DND-41 (cell line): ENCODE results near the gene DPY19L1.
"Not testable (repeated sequence)": the region's sequence is repeated elsewhere in the genome, so short reads cannot be mapped to it uniquely, and the experiment has no call there.

ENCODE experiments used
- ATAC-seq: fragments of 200-7000 bp; cut with Tn5 transposase; 3 replicates; pipeline ENCODE4 v1.9.1; 2021; ENCODE audit warnings: low read depth; ENCODE audit not compliant: insufficient read depth
- DNase-seq: peaks from one replicate; pipeline ENCODE4 v3.0.0-alpha.2; 2020
- H2AFZ ChIP-seq: 2 replicates; pipeline ENCODE4 v1.6.0; 2012; ENCODE audit warnings: low read depth, low read length
- H3K27ac ChIP-seq: 2 replicates; pipeline ENCODE4 v1.5.1; 2012; ENCODE audit warnings: low read length, inconsistent platforms
- H3K27me3 ChIP-seq: fragments of 200-600 bp; sonication (generic); 2 replicates; pipeline ENCODE4 v1.6.0; 2012; ENCODE audit warnings: low read length, mild to moderate bottlenecking, inconsistent platforms; ENCODE audit not compliant: insufficient read depth, poor library complexity
- H3K36me3 ChIP-seq: 2 replicates; pipeline ENCODE4 v1.5.1; 2012; ENCODE audit warnings: low read length, inconsistent platforms; ENCODE audit not compliant: insufficient read depth
- H3K4me1 ChIP-seq: 2 replicates; pipeline ENCODE4 v1.5.1; 2012; ENCODE audit warnings: mild to moderate bottlenecking, low read length; ENCODE audit not compliant: insufficient read depth
- H3K4me2 ChIP-seq: 2 replicates; pipeline ENCODE4 v1.6.0; 2012; ENCODE audit warnings: mild to moderate bottlenecking, moderate library complexity, low read length, inconsistent platforms; ENCODE audit not compliant: insufficient read depth
- H3K4me3 ChIP-seq, 2 experiments: fragments of 200-600 bp in 1 of 2; shearing (Covaris generic) in 1 of 2; 2 replicates each; pipeline ENCODE4 v1.5.1; 2012 to 2016; ENCODE audit warnings: inconsistent platforms in 2 of 2, low read length in 2 of 2, mild to moderate bottlenecking in 2 of 2, low read depth in 1 of 2, moderate library complexity in 1 of 2
- H3K79me2 ChIP-seq: 2 replicates; pipeline ENCODE4 v1.6.0; 2012; ENCODE audit warnings: low read length, inconsistent platforms; ENCODE audit not compliant: insufficient read depth
- H3K9ac ChIP-seq: 2 replicates; pipeline ENCODE4 v1.6.0; 2012; ENCODE audit warnings: low read depth, mild to moderate bottlenecking, inconsistent platforms, low read length, moderate library complexity
- H3K9me3 ChIP-seq: 2 replicates; pipeline ENCODE4 v1.5.1; 2012; ENCODE audit warnings: low read length, moderate library complexity, mild to moderate bottlenecking, inconsistent platforms; ENCODE audit not compliant: insufficient read depth, severe bottlenecking
- H4K20me1 ChIP-seq: 2 replicates; pipeline ENCODE4 v1.6.0; 2012; ENCODE audit warnings: low read length; ENCODE audit not compliant: insufficient read depth
- EZH2 ChIP-seq: IDR thresholded peaks from 3 replicates; pipeline ENCODE4 v1.6.1; 2012; ENCODE audit warnings: borderline replicate concordance, low read depth, mild to moderate bottlenecking, moderate library complexity, low read length, inconsistent platforms; ENCODE audit not compliant: severe bottlenecking
- TF ChIP-seq, protein P1 (sequence below): IDR thresholded peaks from 2 replicates; pipeline ENCODE4 v1.5.1; 2012; ENCODE audit warnings: borderline replicate concordance, low read length, moderate library complexity, mild to moderate bottlenecking; ENCODE audit not compliant: poor library complexity, severe bottlenecking; ENCODE audit errors: extremely low read depth

Gene DPY19L1

DNA sequence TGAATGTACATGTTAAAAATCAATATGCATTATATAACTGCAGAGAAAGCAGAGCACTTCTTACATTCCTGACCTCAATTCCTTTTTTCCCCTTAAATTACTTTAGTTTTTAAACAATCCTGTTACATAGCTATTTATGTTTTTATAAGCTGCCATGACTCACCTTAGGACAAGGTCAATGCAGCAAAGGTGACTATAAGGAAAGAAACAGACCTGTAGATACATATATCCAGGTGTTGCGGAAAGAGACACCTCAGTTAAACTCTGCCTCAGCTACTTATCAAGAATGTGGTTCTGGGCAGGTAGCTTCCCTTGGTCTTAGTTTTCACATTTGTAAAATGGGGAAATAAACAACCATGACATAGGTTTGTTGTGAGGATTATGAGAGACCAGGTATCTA, 105.5 kb downstream of the DPY19L1 start:
- no peak overlapping the region for H3K9ac ChIP-seq
- H2AFZ ChIP-seq = no peak overlapping the region
- TF ChIP-seq, protein P1, sequence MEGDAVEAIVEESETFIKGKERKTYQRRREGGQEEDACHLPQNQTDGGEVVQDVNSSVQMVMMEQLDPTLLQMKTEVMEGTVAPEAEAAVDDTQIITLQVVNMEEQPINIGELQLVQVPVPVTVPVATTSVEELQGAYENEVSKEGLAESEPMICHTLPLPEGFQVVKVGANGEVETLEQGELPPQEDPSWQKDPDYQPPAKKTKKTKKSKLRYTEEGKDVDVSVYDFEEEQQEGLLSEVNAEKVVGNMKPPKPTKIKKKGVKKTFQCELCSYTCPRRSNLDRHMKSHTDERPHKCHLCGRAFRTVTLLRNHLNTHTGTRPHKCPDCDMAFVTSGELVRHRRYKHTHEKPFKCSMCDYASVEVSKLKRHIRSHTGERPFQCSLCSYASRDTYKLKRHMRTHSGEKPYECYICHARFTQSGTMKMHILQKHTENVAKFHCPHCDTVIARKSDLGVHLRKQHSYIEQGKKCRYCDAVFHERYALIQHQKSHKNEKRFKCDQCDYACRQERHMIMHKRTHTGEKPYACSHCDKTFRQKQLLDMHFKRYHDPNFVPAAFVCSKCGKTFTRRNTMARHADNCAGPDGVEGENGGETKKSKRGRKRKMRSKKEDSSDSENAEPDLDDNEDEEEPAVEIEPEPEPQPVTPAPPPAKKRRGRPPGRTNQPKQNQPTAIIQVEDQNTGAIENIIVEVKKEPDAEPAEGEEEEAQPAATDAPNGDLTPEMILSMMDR = no peak
- TF ChIP-seq EZH2 = no peak
- no peaks in the 10 kb centered on the region for H3K79me2 ChIP-seq
- no peak overlapping the region for H3K4me3 ChIP-seq
- no peaks in the 10 kb centered on the region for H3K4me1 ChIP-seq
- no peaks in the 10 kb centered on the region for H4K20me1 ChIP-seq
- no peak overlapping the region for H3K4me2 ChIP-seq
- no peaks in the 10 kb centered on the region for H3K9me3 ChIP-seq
- DNase-seq (no peak), ATAC-seq (no peak)
- H3K36me3 ChIP-seq = no peaks in the 10 kb centered on the region
- no peak overlapping the region for H3K27ac ChIP-seq
- H3K27me3 ChIP-seq = no peaks in the 10 kb centered on the region

GRCh38 chr7:34929783-34930182, 107.5 kb downstream of the DPY19L1 start:
- H3K79me2 ChIP-seq, H3K27ac ChIP-seq, H3K27me3 ChIP-seq, H3K4me1 ChIP-seq, H3K9ac ChIP-seq, H3K4me2 ChIP-seq, H2AFZ ChIP-seq, H3K9me3 ChIP-seq, H3K36me3 ChIP-seq, ATAC-seq, DNase-seq, H3K4me3 ChIP-seq, H4K20me1 ChIP-seq: not testable (repeated sequence)

DNA sequence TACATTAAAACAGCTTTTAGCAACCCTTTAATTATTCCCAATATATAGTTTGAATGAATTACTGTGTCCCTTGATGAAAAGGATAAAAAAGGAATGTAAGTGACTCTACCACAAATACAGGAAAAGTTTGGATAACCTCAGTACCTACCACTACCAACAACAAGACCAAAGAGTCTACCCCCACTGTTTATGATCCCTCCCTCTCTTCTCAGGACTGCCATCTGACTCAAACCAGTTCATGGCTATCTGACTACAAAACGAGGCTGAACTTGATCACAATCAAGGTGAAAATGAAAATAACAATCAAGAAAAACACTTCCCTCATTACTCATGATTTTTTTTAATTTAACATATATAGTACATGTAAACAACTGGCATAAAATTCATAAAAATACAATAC, 108.7 kb downstream of the DPY19L1 start:
- no peaks in the 10 kb centered on the region for H3K4me1 ChIP-seq
- H3K27me3 ChIP-seq = no peaks in the 10 kb centered on the region
- ATAC-seq (no peak), DNase-seq (no peak)
- H3K9me3 ChIP-seq = no peaks in the 10 kb centered on the region
- H3K79me2 ChIP-seq = no peaks in the 10 kb centered on the region
- no peak overlapping the region for H3K9ac ChIP-seq
- no peak overlapping the region for H3K4me2 ChIP-seq
- H3K36me3 ChIP-seq = no peaks in the 10 kb centered on the region
- no peak overlapping the region for H2AFZ ChIP-seq
- TF ChIP-seq, protein P1 = no peak
- no peak for TF ChIP-seq EZH2
- H3K4me3 ChIP-seq = no peak overlapping the region
- no peaks in the 10 kb centered on the region for H4K20me1 ChIP-seq
- H3K27ac ChIP-seq = no peak overlapping the region

GRCh38 chr7:34928052-34928451, 109.2 kb downstream of the DPY19L1 start:
- Histone ChIP-seq H3K4me1 (no peaks in the 10 kb centered on the region), H3K27ac (no peak overlapping the region), H2AFZ (no peak overlapping the region), H3K9me3 (no peaks in the 10 kb centered on the region), H3K9ac (no peak overlapping the region), H3K27me3 (no peaks in the 10 kb centered on the region), H3K36me3 (no peaks in the 10 kb centered on the region), H4K20me1 (no peaks in the 10 kb centered on the region), H3K4me3 (no peak overlapping the region), H3K4me2 (no peak overlapping the region), H3K79me2 (no peaks in the 10 kb centered on the region)
- DNase-seq = peak; percentile 38
- ATAC-seq = peak; percentile 58; the same call in 1 of the 3 replicates
- TF ChIP-seq, protein P1 = peak; percentile 50
- TF ChIP-seq EZH2 = no peak

DNA sequence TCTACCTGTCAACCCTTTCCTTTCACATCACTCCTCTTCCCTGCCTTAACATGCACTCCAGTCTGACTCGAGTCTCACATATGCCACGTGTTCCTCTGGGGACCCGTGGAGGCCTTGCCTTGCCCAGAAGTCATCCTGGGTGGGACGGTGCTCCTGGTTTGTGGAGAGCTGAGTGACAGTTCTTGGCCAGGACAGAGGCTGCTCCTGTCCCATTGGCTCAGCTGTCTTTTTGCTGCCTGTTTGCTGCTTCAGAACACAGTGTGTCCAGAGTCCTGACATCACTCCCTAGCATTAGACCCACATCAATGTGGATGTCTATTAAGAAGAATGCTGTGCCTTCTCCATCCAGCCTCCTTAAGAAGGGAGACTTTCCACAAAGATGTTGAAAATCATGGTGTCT, 116.8 kb downstream of the DPY19L1 start:
- H3K4me1 ChIP-seq, ATAC-seq, H3K9ac ChIP-seq, H3K9me3 ChIP-seq, H3K27me3 ChIP-seq, H2AFZ ChIP-seq, H3K36me3 ChIP-seq, H3K27ac ChIP-seq, H3K4me2 ChIP-seq, DNase-seq, H3K79me2 ChIP-seq, H4K20me1 ChIP-seq, H3K4me3 ChIP-seq: not testable (repeated sequence)

DNA sequence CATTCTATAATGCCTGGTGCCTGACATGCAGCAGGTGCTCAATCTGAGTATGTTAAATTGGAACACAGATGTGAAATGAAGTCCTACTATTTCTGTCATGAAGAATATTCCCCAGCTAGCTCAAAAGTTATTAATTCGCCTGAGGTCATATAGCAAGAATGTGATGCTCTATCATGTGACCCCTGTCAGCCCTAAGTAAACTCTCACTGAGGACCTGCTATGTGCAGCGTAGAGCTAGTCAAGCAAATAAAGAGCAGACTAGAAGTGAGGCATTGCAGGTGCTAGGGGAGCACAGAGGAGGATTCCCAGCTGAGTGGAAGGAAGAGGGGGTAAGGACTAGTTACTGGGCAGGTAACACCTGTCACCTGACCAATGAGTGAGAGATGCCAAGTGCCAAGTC, 118.2 kb downstream of the DPY19L1 start:
- not testable (repeated sequence) for H3K79me2 ChIP-seq, DNase-seq, H3K27ac ChIP-seq, H3K9me3 ChIP-seq, H3K36me3 ChIP-seq, H2AFZ ChIP-seq, H3K4me2 ChIP-seq, ATAC-seq, H3K9ac ChIP-seq, H3K27me3 ChIP-seq, H3K4me3 ChIP-seq, H3K4me1 ChIP-seq, H4K20me1 ChIP-seq
